ENCODE data around the gene ZNF768.
"Not testable (repeated sequence)": the region's sequence is repeated elsewhere in the genome, so short reads cannot be mapped to it uniquely, and the experiment has no call there.

The ZNF768 gene

GRCh38 chr16:30503403-30504296 is 22.7 kb downstream of the ZNF768 start:
- no peak for DNase-seq

GRCh38 chr16:30499284-30499683 is 27.1 kb downstream of the ZNF768 start:
- DNase-seq = no peak

- no peak for DNase-seq
These were observed 31.7 kb downstream of the ZNF768 start for GRCh38 chr16:30494709-30495108.

- DNase-seq = no peak
These were observed 32.4 kb downstream of the ZNF768 start for GRCh38 chr16:30493941-30494488.

GRCh38 chr16:30491744-30492308 is 34.5 kb downstream of the ZNF768 start:
- DNase-seq = no peak

GRCh38 chr16:30491229-30491628 is 35.1 kb downstream of the ZNF768 start:
- no peak for DNase-seq

GRCh38 chr16:30490210-30490609 is 36.2 kb downstream of the ZNF768 start:
- DNase-seq = no peak

GRCh38 chr16:30488764-30489605 is 37.4 kb downstream of the ZNF768 start:
- DNase-seq = no peak

- no peak for DNase-seq
These were observed 40.4 kb downstream of the ZNF768 start for GRCh38 chr16:30485818-30486436.

- no peak for DNase-seq
These were observed 41.5 kb downstream of the ZNF768 start for GRCh38 chr16:30484887-30485286.

GRCh38 chr16:30482366-30482765 is 44.0 kb downstream of the ZNF768 start:
- DNase-seq = no peak

- no peak for DNase-seq
These were observed 45.0 kb downstream of the ZNF768 start for GRCh38 chr16:30481381-30481780.

- DNase-seq = no peak
These were observed 47.4 kb downstream of the ZNF768 start for GRCh38 chr16:30478766-30479478.

- DNase-seq = not testable (repeated sequence)
These were observed 48.6 kb downstream of the ZNF768 start for GRCh38 chr16:30477773-30478172.

- no peak for DNase-seq
These were observed 49.4 kb downstream of the ZNF768 start for GRCh38 chr16:30476991-30477390.

- DNase-seq = no peak
These were observed 51.7 kb downstream of the ZNF768 start for GRCh38 chr16:30474684-30475083.

GRCh38 chr16:30474074-30474452 is 52.3 kb downstream of the ZNF768 start:
- DNase-seq = no peak
